GM18868 (cell line): ENCODE data around the gene TRPV6.

Source experiments
- ATAC-seq: cut with Tn5 transposase; IDR thresholded peaks from one replicate; pipeline ENCODE4 v1.9.1; 2021; ENCODE audit warnings: mild to moderate bottlenecking, moderate library complexity; ENCODE audit not compliant: unreplicated experiment

The TRPV6 gene

DNA sequence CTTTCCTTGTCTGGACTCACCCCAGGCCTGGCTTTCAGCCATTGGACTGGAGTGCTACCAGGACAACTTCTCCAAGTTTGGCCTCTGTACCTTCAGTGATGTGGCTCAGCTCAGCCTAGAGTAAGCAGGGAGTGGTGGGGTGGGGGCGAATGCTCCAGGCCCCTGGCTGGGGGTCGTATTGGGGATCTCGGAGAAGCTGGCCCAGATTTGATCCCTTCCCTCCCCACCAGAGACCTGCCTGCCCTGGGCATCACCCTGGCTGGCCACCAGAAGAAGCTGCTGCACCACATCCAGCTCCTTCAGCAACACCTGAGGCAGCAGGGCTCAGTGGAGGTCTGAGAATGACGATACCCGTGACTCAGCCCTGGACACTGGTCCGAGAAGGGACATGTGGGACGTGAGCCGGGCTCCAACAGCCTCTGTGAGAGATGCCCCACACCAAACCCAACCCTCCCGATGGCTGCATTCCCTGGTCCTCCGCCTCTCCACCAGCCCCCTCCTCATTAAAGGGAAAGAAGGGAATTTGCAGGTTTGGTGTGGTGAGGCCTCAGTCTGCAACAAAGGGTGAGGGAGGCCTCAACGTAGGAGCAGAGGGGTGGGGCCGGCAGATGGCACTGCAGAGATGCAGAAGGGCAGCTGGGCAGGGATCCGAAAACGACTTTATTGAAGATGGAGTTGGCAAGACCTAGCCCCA, 14.8 kb downstream of the TRPV6 start:
- ATAC-seq: no peak

DNA sequence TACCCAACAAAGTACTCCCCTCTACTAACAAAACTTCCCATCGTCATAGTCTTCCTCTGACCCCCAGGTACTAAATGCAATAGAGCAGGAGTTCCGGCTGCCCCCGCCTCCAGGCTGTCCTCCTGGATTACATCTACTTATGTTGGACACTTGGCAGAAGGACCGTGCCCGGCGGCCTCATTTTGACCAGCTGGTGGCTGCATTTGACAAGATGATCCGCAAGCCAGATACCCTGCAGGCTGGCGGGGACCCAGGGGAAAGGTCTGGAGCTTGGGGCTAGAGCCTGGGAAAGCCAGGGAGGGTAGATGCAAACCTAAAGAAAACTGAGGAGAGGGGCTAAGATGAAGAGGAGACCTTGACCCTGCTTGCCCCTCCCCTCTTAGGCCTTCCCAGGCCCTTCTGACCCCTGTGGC, 15.4 kb downstream of the TRPV6 start:
- ATAC-seq: no peak

GRCh38 chr7:142869434-142869833, 16.1 kb downstream of the TRPV6 start:
- no peak for ATAC-seq

DNA sequence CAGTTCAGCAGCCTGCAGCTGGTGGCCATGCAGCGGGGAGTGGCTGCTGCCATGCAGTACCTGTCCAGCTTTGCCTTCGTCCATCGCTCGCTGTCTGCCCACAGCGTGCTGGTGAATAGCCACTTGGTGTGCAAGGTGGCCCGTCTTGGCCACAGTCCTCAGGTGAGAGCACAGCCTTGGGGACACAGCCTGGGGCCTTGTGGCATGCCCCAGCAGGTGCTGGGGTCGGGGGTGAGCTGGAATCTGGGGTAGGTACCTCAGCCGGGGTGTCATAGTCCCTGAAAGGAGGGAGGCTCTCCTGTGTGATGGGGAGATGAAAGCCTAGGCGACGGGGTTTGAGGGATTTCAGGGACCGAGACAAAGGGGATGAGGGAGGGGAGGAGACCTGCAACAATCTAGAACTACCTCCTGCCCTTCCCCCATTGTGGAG, 16.5 kb downstream of the TRPV6 start:
- ATAC-seq: no peak

DNA sequence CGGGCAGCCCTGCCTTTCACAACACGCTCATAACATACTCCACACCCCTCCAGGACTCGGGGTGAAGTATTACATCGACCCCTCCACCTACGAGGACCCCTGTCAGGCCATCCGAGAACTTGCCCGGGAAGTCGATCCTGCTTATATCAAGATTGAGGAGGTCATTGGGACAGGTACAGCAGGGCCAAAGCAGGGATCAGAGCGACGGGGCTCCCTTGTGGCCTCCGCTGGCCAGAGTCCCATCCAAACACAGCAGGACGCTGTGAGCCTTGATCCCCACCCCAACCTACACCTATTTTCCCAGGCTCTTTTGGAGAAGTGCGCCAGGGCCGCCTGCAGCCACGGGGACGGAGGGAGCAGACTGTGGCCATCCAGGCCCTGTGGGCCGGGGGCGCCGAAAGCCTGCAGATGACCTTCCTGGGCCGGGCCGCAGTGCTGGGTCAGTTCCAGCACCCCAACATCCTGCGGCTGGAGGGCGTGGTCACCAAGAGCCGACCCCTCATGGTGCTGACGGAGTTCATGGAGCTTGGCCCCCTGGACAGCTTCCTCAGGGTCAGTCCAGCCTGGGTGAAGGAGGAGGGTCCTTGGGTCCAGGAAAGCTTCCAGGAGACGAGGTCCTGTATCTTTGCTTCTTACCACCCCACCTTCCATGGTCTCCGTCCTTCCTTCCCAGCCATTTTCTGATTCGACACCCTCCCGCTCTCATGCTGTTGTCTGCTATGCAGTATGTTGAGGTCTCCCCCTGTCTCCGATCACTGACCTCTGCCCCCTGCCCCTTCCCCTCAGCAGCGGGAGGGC, 17.2 kb downstream of the TRPV6 start:
- ATAC-seq: no peak

GRCh38 chr7:142867398-142868187, 18.0 kb downstream of the TRPV6 start:
- ATAC-seq: no peak

DNA sequence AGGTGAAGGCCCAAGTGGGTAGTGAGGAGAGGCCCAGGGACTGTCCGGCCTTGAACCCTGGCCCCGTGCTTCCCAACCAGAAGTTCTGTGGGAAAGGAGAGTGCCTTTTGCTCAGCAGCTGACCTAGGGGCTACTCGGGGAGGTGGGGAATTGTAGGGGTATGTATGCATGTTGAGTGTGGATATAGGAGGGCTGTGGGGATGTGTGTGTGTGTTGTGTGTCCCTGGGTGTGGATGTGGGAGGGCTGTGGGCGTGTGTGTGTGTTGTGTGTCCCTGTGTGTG, 18.5 kb downstream of the TRPV6 start:
- no peak for ATAC-seq

GRCh38 chr7:142866361-142867096, 19.0 kb downstream of the TRPV6 start:
- no peak for ATAC-seq

DNA sequence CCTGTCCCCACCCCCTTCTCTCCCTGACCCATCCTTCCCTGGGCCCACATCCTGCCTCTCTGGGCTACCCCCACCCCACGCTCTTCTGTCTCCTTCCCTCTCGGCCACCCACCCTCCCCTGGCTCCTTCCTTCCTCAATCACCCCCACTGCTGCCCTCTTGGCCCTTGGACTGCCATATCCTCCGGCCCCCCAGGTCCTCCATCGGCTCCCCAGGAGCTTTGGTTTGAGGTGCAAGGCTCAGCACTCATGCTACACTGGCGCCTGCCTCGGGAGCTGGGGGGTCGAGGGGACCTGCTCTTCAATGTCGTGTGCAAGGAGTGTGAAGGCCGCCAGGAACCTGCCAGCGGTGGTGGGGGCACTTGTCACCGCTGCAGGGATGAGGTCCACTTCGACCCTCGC, 19.8 kb downstream of the TRPV6 start:
- ATAC-seq: no peak

- no peak for ATAC-seq
Observed at GRCh38 chr7:142864980-142865747, 20.4 kb downstream of the TRPV6 start.

GRCh38 chr7:142863891-142864685, 21.5 kb downstream of the TRPV6 start:
- ATAC-seq: no peak

DNA sequence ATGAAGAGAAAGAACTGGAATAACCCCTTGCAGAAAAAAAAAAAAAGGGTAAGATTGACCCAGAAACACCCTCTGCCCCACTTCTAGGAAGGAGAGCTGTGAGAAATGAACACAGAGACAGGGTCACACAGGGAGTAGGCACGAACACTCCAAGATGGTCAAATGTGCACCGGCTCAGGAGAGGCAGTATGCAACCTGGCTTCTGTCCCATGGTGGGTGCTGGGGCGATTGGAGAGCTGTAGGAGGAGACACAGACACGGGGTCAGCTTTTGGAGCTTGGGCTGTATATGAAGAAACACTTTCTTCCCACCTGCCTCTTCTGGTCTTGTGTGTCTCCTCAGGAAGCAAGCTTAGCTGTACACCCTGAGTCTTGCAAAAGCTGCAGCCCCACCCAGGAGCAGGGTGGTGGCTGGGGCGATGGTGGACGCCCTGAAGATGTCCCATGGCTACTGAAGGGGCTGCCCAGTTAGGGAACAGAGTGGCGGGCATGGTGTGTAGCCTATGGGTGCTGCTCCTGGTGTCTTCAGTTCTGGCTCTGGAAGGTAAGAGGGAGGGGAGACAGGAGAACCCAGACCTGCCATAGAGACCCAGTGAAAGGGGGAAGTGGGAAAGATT, 22.7 kb downstream of the TRPV6 start:
- ATAC-seq: no peak

DNA sequence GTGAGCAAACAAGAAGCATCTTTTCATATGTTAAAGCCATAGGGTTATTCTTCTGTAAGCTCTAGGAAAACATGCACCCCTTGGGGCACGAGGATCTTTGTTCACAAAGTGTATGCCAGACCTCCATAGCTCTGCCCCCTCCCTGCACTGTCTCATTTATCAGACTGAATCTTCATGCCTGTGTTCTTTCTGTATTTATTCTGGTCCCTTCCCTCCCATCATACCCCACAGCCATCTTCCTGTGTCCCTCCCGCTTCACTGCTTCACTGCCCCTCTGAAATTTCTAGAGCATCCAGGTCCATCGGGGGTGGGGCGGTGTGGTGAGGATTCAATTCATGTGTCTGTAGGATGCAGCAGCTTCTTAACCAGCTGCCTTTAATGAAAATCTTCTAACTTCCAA, 23.2 kb downstream of the TRPV6 start:
- no peak for ATAC-seq

DNA sequence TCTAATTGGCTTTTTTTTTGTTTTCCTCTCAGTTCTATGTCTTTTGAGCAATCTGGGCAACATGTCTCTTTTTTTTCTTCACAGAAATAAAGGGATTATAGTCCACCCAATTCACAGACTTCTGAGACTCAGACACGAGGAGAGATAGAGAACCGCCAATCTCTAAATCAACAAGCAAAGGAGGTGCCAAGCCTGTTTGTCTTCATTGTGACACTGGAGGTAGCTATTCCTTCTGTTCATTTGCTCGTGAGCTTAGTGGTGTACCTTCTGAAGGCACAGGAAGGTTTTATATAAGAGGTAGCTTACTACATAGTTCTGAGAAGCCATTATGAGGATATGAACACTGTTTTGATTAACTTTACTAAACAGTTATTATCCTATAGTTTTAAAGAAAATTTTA, 24.6 kb downstream of the TRPV6 start:
- ATAC-seq: no peak

DNA sequence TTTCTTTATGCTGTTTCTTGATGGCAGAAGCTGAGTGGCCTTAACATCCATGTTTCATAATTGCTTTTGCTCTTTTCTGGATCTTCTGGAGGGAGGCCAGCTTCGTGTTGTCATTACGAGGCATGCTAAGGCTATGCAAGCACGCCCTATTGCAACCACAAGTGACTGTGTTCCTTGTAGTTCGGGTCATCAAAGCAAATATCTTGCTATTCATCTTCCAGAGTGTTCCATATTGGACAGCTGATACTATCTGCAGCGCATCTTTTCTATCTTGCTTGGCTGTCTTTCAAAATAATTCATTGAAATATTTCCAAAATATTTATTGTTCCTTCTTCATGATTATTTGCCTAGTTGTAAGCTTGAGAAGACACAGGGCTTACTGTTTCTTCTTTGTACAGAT, 25.7 kb downstream of the TRPV6 start:
- ATAC-seq: no peak

- no peak for ATAC-seq
Observed at GRCh38 chr7:142859411-142859810, 26.1 kb downstream of the TRPV6 start.

- ATAC-seq: no peak
Observed at GRCh38 chr7:142857625-142858024, 27.9 kb downstream of the TRPV6 start.

DNA sequence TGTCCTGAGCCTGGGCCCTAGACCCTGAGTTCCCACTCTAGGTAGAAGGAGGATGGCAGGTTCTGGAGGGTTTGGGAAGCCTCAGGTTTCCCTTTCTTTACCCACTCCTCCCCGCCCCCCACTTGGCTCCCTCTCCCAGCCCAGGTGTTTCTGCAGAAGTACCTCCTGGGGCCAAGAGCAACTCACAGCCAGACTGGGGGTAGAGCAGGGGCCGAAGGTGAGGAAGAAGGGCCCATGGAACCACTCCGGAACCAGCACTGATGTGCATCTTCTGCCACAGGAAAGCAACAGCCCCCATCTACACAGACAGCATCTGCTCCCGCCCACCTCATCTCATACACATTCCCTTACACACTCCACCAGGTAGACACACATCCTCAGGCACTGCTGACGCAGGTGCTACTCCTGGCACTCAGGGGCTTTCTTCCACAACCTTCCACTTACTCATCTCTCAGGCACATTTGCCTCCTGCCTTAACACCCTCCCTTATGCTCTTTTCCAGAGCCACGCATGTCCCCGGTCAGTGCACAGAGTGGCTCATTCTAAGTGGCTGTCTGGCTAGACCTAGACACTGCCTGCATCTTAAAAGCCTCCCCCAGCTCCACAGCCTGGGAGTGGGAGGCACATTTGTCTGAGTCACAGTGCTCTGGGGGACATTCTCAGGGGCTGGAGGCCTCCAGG, 28.8 kb downstream of the TRPV6 start:
- ATAC-seq: no peak
